ENCODE results near the gene UNC5C.

- TF ChIP-seq TBP (IDR thresholded peaks at IDR 0.05; ENCODE audit: low read depth, low read length) (no peak), POLR2A (IDR thresholded peaks at IDR 0.05; ENCODE audit: control extremely low read depth in 1 of 2, low read depth in 2 of 2, low read length in 2 of 2) (no peak), GABPA (IDR thresholded peaks at IDR 0.05; ENCODE audit: borderline replicate concordance, insufficient read depth, low read length) (no peak), SRF (IDR thresholded peaks at IDR 0.05; ENCODE audit: low read depth, low read length) (no peak), CBX5 (IDR thresholded peaks at IDR 0.05; ENCODE audit: low read depth, low read length) (no peak), TEAD4 (IDR thresholded peaks at IDR 0.05; ENCODE audit: low read depth, low read length) (no peak), EP300 (IDR thresholded peaks at IDR 0.05; ENCODE audit: borderline replicate concordance in 1 of 2, low read depth in 2 of 2, low read length in 2 of 2) (no peak)
- TF ChIP-seq, protein P1, sequence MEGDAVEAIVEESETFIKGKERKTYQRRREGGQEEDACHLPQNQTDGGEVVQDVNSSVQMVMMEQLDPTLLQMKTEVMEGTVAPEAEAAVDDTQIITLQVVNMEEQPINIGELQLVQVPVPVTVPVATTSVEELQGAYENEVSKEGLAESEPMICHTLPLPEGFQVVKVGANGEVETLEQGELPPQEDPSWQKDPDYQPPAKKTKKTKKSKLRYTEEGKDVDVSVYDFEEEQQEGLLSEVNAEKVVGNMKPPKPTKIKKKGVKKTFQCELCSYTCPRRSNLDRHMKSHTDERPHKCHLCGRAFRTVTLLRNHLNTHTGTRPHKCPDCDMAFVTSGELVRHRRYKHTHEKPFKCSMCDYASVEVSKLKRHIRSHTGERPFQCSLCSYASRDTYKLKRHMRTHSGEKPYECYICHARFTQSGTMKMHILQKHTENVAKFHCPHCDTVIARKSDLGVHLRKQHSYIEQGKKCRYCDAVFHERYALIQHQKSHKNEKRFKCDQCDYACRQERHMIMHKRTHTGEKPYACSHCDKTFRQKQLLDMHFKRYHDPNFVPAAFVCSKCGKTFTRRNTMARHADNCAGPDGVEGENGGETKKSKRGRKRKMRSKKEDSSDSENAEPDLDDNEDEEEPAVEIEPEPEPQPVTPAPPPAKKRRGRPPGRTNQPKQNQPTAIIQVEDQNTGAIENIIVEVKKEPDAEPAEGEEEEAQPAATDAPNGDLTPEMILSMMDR (IDR thresholded peaks at IDR 0.05; ENCODE audit: control extremely low read depth in 1 of 3, insufficient read depth in 1 of 3, low read depth in 1 of 3, low read length in 3 of 3), result no peak
These were observed 349.8 kb downstream of the UNC5C start for GRCh38 chr4:95198961-95199360.
